AG04450 (cell line): ENCODE measurements around the gene GGTLC2. TPM values are rescaled to one million over a fixed set of nuclear protein-coding genes. Genes with fewer than 3 reads are reported as not detected.

Source experiments
- CTCF ChIA-PET: fragments of 300-600, 350-600 bp; formaldehyde crosslinking; extraction: SDS; loops from one replicate; lab custom pipeline; 2022; ENCODE audit warnings: antibody characterized with exemption, inconsistent platforms; lab: Charles Lee
- POLR2A ChIA-PET: fragments of 350-600 bp; formaldehyde crosslinking; extraction: SDS; loops from one replicate; lab custom pipeline; 2021; ENCODE audit warnings: antibody characterized with exemption, inconsistent platforms; lab: Yijun Ruan, JAX
- DNase-seq: peaks from one replicate; pipeline ENCODE4 v3.0.0-alpha.2; 2011; ENCODE audit warnings: low read depth, low spot score
- H3K27ac ChIP-seq: one replicate; pipeline ENCODE4 v1.5.1; 2012; ENCODE audit warnings: low read depth, low read length, control low read depth
- H3K27me3 ChIP-seq: one replicate; pipeline ENCODE4 v1.6.0; 2012; ENCODE audit warnings: low read length; ENCODE audit not compliant: control insufficient read depth, insufficient read depth
- H3K4me3 ChIP-seq: 2 replicates; pipeline ENCODE4 v1.5.1; 2011; ENCODE audit warnings: mild to moderate bottlenecking, low read depth, low read length, control low read depth
- H3K9me3 ChIP-seq: 2 replicates; pipeline ENCODE4 v1.5.1; 2012; ENCODE audit warnings: low read length; ENCODE audit not compliant: control insufficient read depth, insufficient read depth
- CTCF ChIP-seq: IDR thresholded peaks from 2 replicates; pipeline ENCODE4 v1.5.1; 2011; ENCODE audit warnings: low read depth, low read length, control low read depth, inconsistent platforms
- polyA plus RNA-seq: library from polyadenylated mRNA; depleted of rRNA; stranded (reverse); fragments of >200 nt; gene quantifications from 2 replicates; pipeline ENCODE4 v1.2.3, GENCODE V29; 2011

Gene GGTLC2
- polyA plus RNA-seq, 1 experiment, result not detected

DNA sequence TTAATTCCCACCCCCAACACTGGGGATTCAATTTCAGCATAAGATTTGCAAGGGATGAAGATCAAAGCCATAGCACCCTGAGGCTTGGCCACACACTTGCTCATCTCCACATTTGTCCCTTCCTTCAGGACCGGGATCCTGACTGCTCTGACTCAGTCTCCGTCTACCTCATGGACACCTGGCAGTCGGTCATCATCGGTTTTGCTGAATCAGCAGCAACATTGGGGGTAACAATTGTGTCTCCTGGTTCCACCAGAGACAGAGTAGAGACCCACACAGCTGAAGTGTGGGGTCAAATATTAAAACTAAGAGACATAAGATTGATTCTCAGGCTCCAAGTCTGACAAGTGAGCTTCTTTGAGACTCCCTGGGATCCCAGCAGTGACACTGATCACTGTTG is 34.6 kb downstream of the GGTLC2 start:
- Histone ChIP-seq H3K27ac (no peak overlapping the region), H3K27me3 (peaks cover 3% of the 10 kb centered on the region), H3K4me3 (no peak overlapping the region), H3K9me3 (no peaks in the 10 kb centered on the region)
- no peak for TF ChIP-seq CTCF
- DNase-seq, result no peak
- CTCF ChIA-PET, result interaction anchor here (3.6 kb wide), 1 partner anchor 13 kb away, joined by 14 read pairs; no protein-coding TSS in a partner anchor
- POLR2A ChIA-PET, result no interaction called here

GRCh38 chr22:22680396-22680795 is 36.0 kb downstream of the GGTLC2 start:
- no peak overlapping the region for H3K27ac ChIP-seq
- POLR2A ChIA-PET, result no interaction called here
- DNase-seq, result no peak
- H3K9me3 ChIP-seq, result no peaks in the 10 kb centered on the region
- no peak for TF ChIP-seq CTCF
- CTCF ChIA-PET, result interaction anchor here (1.0 to 3.6 kb wide), 2 partner anchors 14 to 15 kb away, joined by 3 to 14 read pairs; no protein-coding TSS in a partner anchor
- H3K27me3 ChIP-seq, result peaks cover 1% of the 10 kb centered on the region
- no peak overlapping the region for H3K4me3 ChIP-seq

DNA sequence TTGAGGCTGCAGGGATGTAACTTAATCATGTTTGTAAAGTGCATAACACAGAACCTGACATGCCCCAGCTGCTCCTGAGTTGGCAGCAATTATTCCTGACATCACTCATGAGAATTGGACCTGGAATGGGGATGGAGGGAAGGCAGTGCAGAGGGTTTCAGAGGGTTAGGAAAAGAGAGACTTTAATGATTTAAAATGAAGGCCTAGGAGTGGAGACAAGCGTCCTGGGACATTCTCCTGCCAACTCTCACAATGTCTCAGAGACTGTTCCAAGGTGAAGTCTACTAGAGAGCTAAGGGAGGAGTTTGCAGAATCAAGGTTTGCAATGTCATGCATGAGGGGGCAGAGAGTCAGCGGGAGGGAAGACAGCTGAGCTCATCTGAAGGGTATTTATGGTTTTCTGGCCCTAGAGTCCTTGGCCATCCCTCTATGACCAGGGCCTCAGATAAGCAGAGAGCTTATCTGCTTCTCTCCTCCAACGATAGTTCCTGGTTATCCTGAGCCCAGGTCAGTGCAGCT is 36.9 kb downstream of the GGTLC2 start:
- CTCF ChIA-PET, result interaction anchor here (3.6 kb wide), 1 partner anchor 15 kb away, joined by 14 read pairs; no protein-coding TSS in a partner anchor
- POLR2A ChIA-PET, result no interaction called here
- Histone ChIP-seq H3K27ac (no peak overlapping the region), H3K27me3 (no peaks in the 10 kb centered on the region), H3K4me3 (no peak overlapping the region), H3K9me3 (no peaks in the 10 kb centered on the region)
- TF ChIP-seq CTCF, result no peak
- no peak for DNase-seq

GRCh38 chr22:22682196-22682595 is 37.8 kb downstream of the GGTLC2 start:
- POLR2A ChIA-PET, result no interaction called here
- CTCF ChIA-PET, result interaction anchor here (3.6 kb wide), 1 partner anchor 16 kb away, joined by 14 read pairs; no protein-coding TSS in a partner anchor

More at GRCh38 chr22:22682196-22682595, 37.8 kb downstream of the GGTLC2 start:
- Histone ChIP-seq H3K4me3 (no peak overlapping the region), H3K27me3 (no peaks in the 10 kb centered on the region), H3K27ac (no peak overlapping the region), H3K9me3 (no peaks in the 10 kb centered on the region)
- DNase-seq, result no peak
- no peak for TF ChIP-seq CTCF
